Measurements from ENCODE around the gene ADIG.
A peak's percentile ranks its signal among the peaks of the same experiment; 100 is the strongest.

The ADIG gene

DNA sequence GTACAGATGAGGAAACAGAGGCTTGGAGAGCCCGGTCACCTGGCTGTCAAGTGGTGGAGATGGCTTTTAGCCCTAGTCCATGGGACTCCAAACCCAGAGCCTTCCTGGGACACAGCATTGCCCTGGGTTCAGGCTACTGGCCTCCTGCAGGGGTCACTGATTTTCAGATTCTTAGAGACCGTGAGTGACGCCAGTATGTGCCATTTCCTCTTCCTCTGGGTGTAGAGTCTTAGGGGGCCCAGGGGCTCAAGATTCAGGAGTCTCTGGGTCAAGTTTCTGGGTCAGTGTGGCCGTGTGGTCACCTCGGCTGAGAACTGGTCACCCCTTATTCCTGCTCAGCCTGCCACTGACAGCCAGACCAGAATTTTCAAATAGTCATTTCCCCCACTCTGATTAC, 21.2 kb downstream of the ADIG start:
- no peak overlapping the region for H3K4me3 ChIP-seq (ENCODE audit: low read length)
- DNase-seq (ENCODE audit: low read depth), result no peak
- TF ChIP-seq, protein P1, sequence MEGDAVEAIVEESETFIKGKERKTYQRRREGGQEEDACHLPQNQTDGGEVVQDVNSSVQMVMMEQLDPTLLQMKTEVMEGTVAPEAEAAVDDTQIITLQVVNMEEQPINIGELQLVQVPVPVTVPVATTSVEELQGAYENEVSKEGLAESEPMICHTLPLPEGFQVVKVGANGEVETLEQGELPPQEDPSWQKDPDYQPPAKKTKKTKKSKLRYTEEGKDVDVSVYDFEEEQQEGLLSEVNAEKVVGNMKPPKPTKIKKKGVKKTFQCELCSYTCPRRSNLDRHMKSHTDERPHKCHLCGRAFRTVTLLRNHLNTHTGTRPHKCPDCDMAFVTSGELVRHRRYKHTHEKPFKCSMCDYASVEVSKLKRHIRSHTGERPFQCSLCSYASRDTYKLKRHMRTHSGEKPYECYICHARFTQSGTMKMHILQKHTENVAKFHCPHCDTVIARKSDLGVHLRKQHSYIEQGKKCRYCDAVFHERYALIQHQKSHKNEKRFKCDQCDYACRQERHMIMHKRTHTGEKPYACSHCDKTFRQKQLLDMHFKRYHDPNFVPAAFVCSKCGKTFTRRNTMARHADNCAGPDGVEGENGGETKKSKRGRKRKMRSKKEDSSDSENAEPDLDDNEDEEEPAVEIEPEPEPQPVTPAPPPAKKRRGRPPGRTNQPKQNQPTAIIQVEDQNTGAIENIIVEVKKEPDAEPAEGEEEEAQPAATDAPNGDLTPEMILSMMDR (conservative IDR thresholded peaks at IDR 0.05; ENCODE audit: low read depth, low read length), result no peak

DNA sequence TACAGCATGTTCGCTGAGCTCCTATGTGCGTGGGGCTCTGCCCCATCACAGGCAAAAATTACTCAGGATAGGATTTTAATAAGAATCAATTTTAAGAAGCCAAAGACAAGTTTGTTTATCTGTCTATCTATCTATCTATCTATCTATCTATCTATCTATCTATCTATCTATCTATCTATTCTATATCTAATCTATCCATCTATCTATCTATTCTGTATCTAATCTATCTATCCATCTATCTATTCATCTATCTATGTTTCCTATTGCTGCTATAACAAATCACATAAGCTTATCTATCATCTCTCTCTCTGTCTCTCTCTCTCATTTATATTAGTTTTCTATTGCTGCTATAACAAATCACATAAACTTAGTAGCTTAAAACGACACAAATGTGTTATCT, 22.3 kb downstream of the ADIG start:
- H3K4me3 ChIP-seq (ENCODE audit: low read length), result no peak overlapping the region
- DNase-seq (ENCODE audit: low read depth), result no peak
- TF ChIP-seq, protein P1 (conservative IDR thresholded peaks at IDR 0.05; ENCODE audit: low read depth, low read length), result no peak

DNA sequence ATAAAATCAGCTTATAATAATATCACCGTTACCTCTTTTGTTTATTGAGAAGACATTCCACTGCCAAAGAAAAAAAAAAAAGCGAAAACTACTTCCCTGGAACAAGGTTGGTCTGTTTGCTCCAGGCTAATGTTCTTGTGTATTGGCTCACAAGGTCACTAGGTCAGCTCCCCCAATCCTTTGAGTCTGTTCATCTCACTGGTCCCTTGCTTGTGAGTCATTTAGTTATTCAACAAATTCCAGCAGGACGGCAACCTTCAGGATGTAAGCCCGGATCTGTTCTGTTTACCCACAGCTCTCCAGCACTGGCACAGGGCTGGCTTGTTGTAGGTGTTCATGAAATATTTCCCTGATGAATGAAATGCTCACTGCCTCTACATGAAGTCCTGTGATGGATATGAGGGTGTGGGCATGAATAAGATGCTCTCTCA, 23.9 kb downstream of the ADIG start:
- TF ChIP-seq, protein P1 (conservative IDR thresholded peaks at IDR 0.05; ENCODE audit: low read depth, low read length), result no peak
- DNase-seq (ENCODE audit: low read depth), result peak; percentile 39
- H3K4me3 ChIP-seq (ENCODE audit: low read length), result no peak overlapping the region

DNA sequence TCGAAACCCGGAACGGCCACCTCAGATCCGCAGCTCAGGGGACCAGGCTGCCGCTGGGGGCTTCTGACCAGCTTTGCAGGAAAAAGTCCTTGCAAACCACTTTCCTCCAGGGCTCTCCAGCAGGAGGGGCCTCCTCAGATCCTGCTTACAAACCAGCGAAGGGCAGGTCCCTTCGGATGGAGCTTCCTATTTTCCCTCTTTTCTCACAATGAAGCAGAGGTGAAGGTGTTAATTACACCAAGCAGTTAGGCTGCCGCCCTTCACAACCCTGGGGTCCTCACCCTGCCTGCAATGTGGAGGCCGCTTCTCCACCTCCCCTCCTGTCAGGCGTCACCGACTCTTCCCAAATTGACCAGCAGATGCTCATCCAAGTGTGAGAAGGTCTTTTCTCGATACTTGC, 26.4 kb downstream of the ADIG start:
- no peak overlapping the region for H3K4me3 ChIP-seq (ENCODE audit: low read length)
- DNase-seq (ENCODE audit: low read depth), result no peak
- TF ChIP-seq, protein P1 (conservative IDR thresholded peaks at IDR 0.05; ENCODE audit: low read depth, low read length), result no peak

DNA sequence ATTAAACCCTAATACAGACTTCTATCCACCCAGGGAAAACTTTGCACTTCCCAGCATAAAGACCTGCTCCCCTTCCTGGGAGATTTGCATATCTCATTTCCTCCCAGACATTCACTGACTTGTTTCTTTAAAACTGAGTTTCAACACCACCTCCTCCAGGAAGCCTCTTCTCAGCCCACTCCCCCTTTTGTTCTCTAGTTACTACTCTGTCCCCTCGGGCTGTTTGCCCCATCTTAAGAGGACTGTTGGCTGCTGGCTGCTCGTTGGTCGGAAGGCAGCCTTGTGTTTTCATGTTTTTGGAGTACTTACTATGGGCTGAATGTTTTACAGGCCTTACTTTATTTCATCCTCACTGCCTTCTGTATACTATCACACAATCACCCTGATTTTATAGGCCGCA, 27.2 kb downstream of the ADIG start:
- DNase-seq (ENCODE audit: low read depth), result no peak
- H3K4me3 ChIP-seq (ENCODE audit: low read length), result no peak overlapping the region
- TF ChIP-seq, protein P1 (conservative IDR thresholded peaks at IDR 0.05; ENCODE audit: low read depth, low read length), result no peak

DNA sequence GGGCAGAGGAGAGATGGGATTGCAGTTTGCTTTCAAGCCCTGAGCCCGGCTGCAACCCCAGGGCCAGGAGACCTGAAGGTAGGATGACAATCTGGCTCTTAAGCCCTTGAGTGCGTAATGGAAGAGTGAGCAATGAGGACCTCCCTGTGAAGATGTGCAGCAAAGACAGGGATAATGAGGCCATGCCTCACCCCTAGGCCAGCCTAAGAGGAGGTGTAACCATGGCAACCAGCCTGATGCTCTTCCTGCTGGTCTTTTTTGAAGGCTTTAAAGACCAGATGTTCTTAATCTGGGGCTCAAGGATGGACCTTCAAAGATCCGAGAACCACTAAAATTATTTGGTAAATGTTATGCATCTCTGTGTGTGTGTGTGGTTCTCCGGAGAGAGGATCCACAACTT, 28.8 kb downstream of the ADIG start:
- no peak overlapping the region for H3K4me3 ChIP-seq (ENCODE audit: low read length)
- DNase-seq (ENCODE audit: low read depth), result no peak
- TF ChIP-seq, protein P1 (conservative IDR thresholded peaks at IDR 0.05; ENCODE audit: low read depth, low read length), result no peak

DNA sequence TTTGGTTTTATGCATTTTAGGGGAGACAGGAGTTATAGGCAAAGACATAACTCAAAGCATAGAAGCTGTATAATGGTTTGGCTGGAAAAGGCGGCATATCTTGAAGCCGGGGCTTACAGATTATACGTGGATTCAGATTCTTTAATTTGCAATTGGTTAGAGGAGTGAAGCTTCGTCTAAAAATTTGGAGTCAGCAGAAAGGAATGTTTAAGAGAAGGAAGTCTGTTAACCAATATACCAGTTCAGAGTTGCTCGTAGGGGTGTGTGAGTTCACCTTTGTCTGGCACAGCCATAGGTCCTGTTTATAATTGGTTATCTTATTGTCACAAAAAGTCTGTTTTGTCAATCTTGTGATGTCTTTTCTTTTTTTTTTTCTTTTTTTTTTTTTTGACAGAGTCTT, 29.5 kb downstream of the ADIG start:
- DNase-seq (ENCODE audit: low read depth), result no peak
- TF ChIP-seq, protein P1 (conservative IDR thresholded peaks at IDR 0.05; ENCODE audit: low read depth, low read length), result no peak

More for the DNA sequence above, 29.5 kb downstream of the ADIG start:
- H3K4me3 ChIP-seq (ENCODE audit: low read length), result no peak overlapping the region
